IMR-90 (cell line): ENCODE data around the gene FOXM1. TPM values are rescaled to one million over a fixed set of nuclear protein-coding genes. Genes with fewer than 3 reads are reported as not detected.
A peak's percentile ranks its signal among the peaks of the same experiment; 100 is the strongest.

Experiments
- ATAC-seq: fragments of 200-7000 bp; cut with Tn5 transposase; 2 replicates; pipeline ENCODE4 v1.9.1; 2020; ENCODE audit warnings: low read depth, mild to moderate bottlenecking, moderate library complexity
- BruUV-seq: library from RNA; stranded (reverse); fragments of 400-500 nt; replicated peaks from 2 replicates; lab custom pipeline; 2021; lab: Mats Ljungman, UMichigan
- CTCF ChIA-PET: fragments of 300-600 bp; formaldehyde crosslinking; extraction: SDS; loops from one replicate; lab custom pipeline; 2021; ENCODE audit warnings: antibody characterized with exemption; lab: Yijun Ruan, JAX
- POLR2A ChIA-PET: fragments of 300-600 bp; sonication (Branson Sonifier 250); formaldehyde crosslinking; loops from one replicate; lab custom pipeline; 2022; ENCODE audit warnings: antibody characterized with exemption; ENCODE audit not compliant: unreplicated experiment; lab: Charles Lee
- DNase-seq: peaks from one replicate; pipeline ENCODE4 v3.0.0; 2013
- H2AFZ ChIP-seq: replicated peaks from 2 replicates; pipeline ENCODE3; 2013; ENCODE audit warnings: low read length, mild to moderate bottlenecking; ENCODE audit not compliant: poor library complexity
- H2AK5ac ChIP-seq: 2 replicates; pipeline ENCODE4 v1.6.1; 2013; ENCODE audit warnings: low read depth, low read length, inconsistent platforms
- H2AK9ac ChIP-seq: replicated peaks from 2 replicates; pipeline ENCODE3; 2013; ENCODE audit warnings: mild to moderate bottlenecking, low read depth, low read length, moderate library complexity; ENCODE audit not compliant: poor library complexity
- H2BK120ac ChIP-seq: 2 replicates; pipeline ENCODE4 v1.6.1; 2013; ENCODE audit warnings: low read depth, low read length, inconsistent platforms
- H2BK15ac ChIP-seq: 3 replicates; pipeline ENCODE4 v1.6.1; 2013; ENCODE audit warnings: low read depth, low read length, inconsistent platforms
- H2BK20ac ChIP-seq: 2 replicates; pipeline ENCODE4 v1.6.1; 2013; ENCODE audit warnings: low read depth, mild to moderate bottlenecking, inconsistent platforms, low read length, moderate library complexity
- H2BK5ac ChIP-seq: 2 replicates; pipeline ENCODE4 v1.6.1; 2013; ENCODE audit warnings: mild to moderate bottlenecking, low read depth, low read length, inconsistent platforms; ENCODE audit not compliant: poor library complexity, severe bottlenecking
- H3K14ac ChIP-seq: replicated peaks from 2 replicates; pipeline ENCODE4 v1.6.1; 2013; ENCODE audit warnings: low read depth, low read length, inconsistent platforms
- H3K18ac ChIP-seq: 2 replicates; pipeline ENCODE4 v1.6.1; 2013; ENCODE audit warnings: low read depth, low read length, control low read depth
- H3K23ac ChIP-seq: 2 replicates; pipeline ENCODE4 v1.6.1; 2013; ENCODE audit warnings: low read depth, low read length, inconsistent platforms
- H3K27ac ChIP-seq: 2 replicates; pipeline ENCODE4 v1.5.1; 2013; ENCODE audit warnings: mild to moderate bottlenecking, control low read depth, low read length; ENCODE audit not compliant: insufficient read depth
- H3K27me3 ChIP-seq: 2 replicates; pipeline ENCODE4 v1.6.1; 2013; ENCODE audit warnings: low read length; ENCODE audit not compliant: control insufficient read depth, insufficient read depth
- H3K36me3 ChIP-seq: 2 replicates; pipeline ENCODE4 v1.6.1; 2013; ENCODE audit warnings: low read length, mixed read lengths; ENCODE audit not compliant: control insufficient read depth, insufficient read depth
- H3K4ac ChIP-seq: 2 replicates; pipeline ENCODE4 v1.6.1; 2013; ENCODE audit warnings: low read depth, low read length, inconsistent platforms
- H3K4me1 ChIP-seq: 2 replicates; pipeline ENCODE4 v1.6.1; 2013; ENCODE audit warnings: low read length, mixed read lengths; ENCODE audit not compliant: control insufficient read depth, insufficient read depth
- H3K4me2 ChIP-seq: 2 replicates; pipeline ENCODE4 v1.6.1; 2013; ENCODE audit warnings: low read depth, mild to moderate bottlenecking, control low read depth, low read length, moderate library complexity
- H3K4me3 ChIP-seq: 2 replicates; pipeline ENCODE4 v1.5.1; 2013; ENCODE audit warnings: low read depth, mild to moderate bottlenecking, control low read depth, low read length, moderate library complexity; ENCODE audit not compliant: insufficient read depth
- H3K56ac ChIP-seq: 2 replicates; pipeline ENCODE4 v1.6.1; 2013; ENCODE audit warnings: low read length, inconsistent platforms; ENCODE audit not compliant: insufficient read depth; ENCODE audit errors: extremely low read depth
- H3K79me1 ChIP-seq, 2 experiments: 2 replicates each; pipeline ENCODE4 v1.6.1; 2013; ENCODE audit warnings: low read length in 2 of 2, inconsistent platforms in 1 of 2, low read depth in 1 of 2
- H3K9ac ChIP-seq: 2 replicates; pipeline ENCODE4 v1.6.1; 2013; ENCODE audit warnings: low read depth, low read length, control low read depth
- H3K9me1 ChIP-seq: 2 replicates; pipeline ENCODE4 v1.6.1; 2013; ENCODE audit warnings: low read length, inconsistent platforms; ENCODE audit not compliant: insufficient read depth
- H3K9me3 ChIP-seq: 2 replicates; pipeline ENCODE4 v1.6.1; 2013; ENCODE audit warnings: low read length; ENCODE audit not compliant: control insufficient read depth, insufficient read depth
- H4K20me1 ChIP-seq: 2 replicates; pipeline ENCODE4 v1.6.1; 2013; ENCODE audit warnings: low read length, inconsistent platforms; ENCODE audit not compliant: insufficient read depth
- H4K5ac ChIP-seq: 2 replicates; pipeline ENCODE4 v1.6.1; 2013; ENCODE audit warnings: mild to moderate bottlenecking, low read depth, low read length, control low read depth
- H4K8ac ChIP-seq, 2 experiments: 2 replicates each; pipeline ENCODE4 v1.6.1; 2013; ENCODE audit warnings: low read depth in 2 of 2, low read length in 2 of 2, control low read depth in 1 of 2, inconsistent platforms in 1 of 2
- H4K91ac ChIP-seq: 2 replicates; pipeline ENCODE4 v1.6.1; 2013; ENCODE audit warnings: low read depth, low read length, inconsistent platforms; ENCODE audit not compliant: insufficient read depth
- RCOR1 ChIP-seq: IDR thresholded peaks from 2 replicates; pipeline ENCODE4 v1.6.1; 2012; ENCODE audit warnings: mild to moderate bottlenecking, low read length, improper control_type of control experiment; ENCODE audit not compliant: insufficient replicate concordance
- USF2 ChIP-seq: fragments of 150-350 bp; IDR thresholded peaks from 2 replicates; pipeline ENCODE4 v1.6.1; 2017; ENCODE audit warnings: mild to moderate bottlenecking, antibody characterized with exemption, low read length, low read depth
- WGBS, 2 experiments: methylation state at CpG; one replicate each; pipeline versions ENCODE4 v1.1.5 to v1.1.7; 2013; ENCODE audit warnings: missing lambda C conversion rate in 2 of 2; ENCODE audit not compliant: insufficient read length in 1 of 2; ENCODE audit errors: extremely low coverage in 2 of 2; 5-methylcytosine and 5-hydroxymethylcytosine counted together
- dilution Hi-C: fragments of 300-500 bp; cut with HindIII; formaldehyde crosslinking; loops from one replicate; pipeline ENCODE4 v1.14.3; 2018; ENCODE audit warnings: low sequenced_read_pairs; ENCODE audit not compliant: unreplicated experiment
- in situ Hi-C: fragments of 300-500 bp; cut with MboI; formaldehyde crosslinking; loops from 3 replicates; pipeline ENCODE4 v1.14.3; 2019; ENCODE audit warnings: low sequenced_read_pairs, inconsistent platforms, mixed read lengths
- intact Hi-C: fragments of 100-400 bp; cut with micrococcal nuclease; formaldehyde crosslinking; loops from 2 replicates; pipeline ENCODE4 v1.10.0; 2022
- polyA plus RNA-seq, 3 experiments: library from polyadenylated mRNA; depleted of rRNA; stranded (reverse); fragments of >200 nt; gene quantifications; 2 replicates each; pipeline ENCODE4 v1.2.3, GENCODE V29; 2012; ENCODE audit warnings: low replicate concordance in 1 of 3
- total RNA-seq: library from RNA; depleted of rRNA; stranded (reverse); fragments of >200 nt; gene quantifications from 2 replicates; pipeline ENCODE4 v1.2.3, GENCODE V29; 2012

Gene FOXM1
- total and polyA plus RNA-seq, 2 of the 4 experiments (the other 2 are of a cell fraction), result 14.9 to 29.3 TPM

GRCh38 chr12:2904260-2904659 is 27.3 kb upstream of the FOXM1 start:
- Histone ChIP-seq H3K4me2 (no peak overlapping the region), H4K91ac (no peak overlapping the region), H4K5ac (no peak overlapping the region), H2BK15ac (no peak overlapping the region), H3K4ac (no peak overlapping the region), H2BK5ac (no peak overlapping the region), H2BK120ac (no peak overlapping the region), H2AFZ (no peak overlapping the region), H3K79me1 (peaks cover 26 to 60% of the 10 kb centered on the region in 2 experiments), H4K8ac (no peak overlapping the region), H3K56ac (no peak overlapping the region), H3K4me3 (no peak overlapping the region), H3K9me1 (peaks cover 7% of the 10 kb centered on the region; the same call in 1 of the 2 replicates), H3K9ac (no peak overlapping the region), H2AK9ac (peak overlapping the region; percentile 78), H3K27ac (no peak overlapping the region), H3K4me1 (no peaks in the 10 kb centered on the region), H3K9me3 (no peaks in the 10 kb centered on the region), H3K23ac (no peak overlapping the region), H3K27me3 (no peaks in the 10 kb centered on the region), H3K36me3 (no peaks in the 10 kb centered on the region), H3K14ac (no peak overlapping the region), H4K20me1 (peaks cover 30% of the 10 kb centered on the region), H3K18ac (no peak overlapping the region), H2AK5ac (no peak overlapping the region), H2BK20ac (no peak overlapping the region)
- TF ChIP-seq USF2 (no peak), RCOR1 (no peak)
- no CpG with 5 or more reads among the region's 2 CpGs for WGBS, 2 experiments
- intact Hi-C loops (no loop called here), in situ Hi-C loops (no loop called here), dilution Hi-C loops (no loop called here)
- BruUV-seq, result no TSS peak
- no peak for DNase-seq
- CTCF ChIA-PET, result no interaction called here
- ATAC-seq, result no peak
- POLR2A ChIA-PET, result no interaction called here
